Esophagus squamous epithelium (tissue), 4 donors: Measurements from ENCODE around the gene BAZ2B.

Experiments used
- CTCF ChIP-seq, 6 experiments: fragments of 450-650 bp in 4 of 6; fragments of 200-600 bp in 2 of 6; sonication (generic) in 2 of 6; IDR thresholded peaks; one replicate each; pipeline ENCODE4 v1.5.1; 2016 to 2019; ENCODE audit warnings: antibody characterized with exemption in 6 of 6, mild to moderate bottlenecking in 4 of 6, moderate library complexity in 4 of 6
- POLR2A ChIP-seq, 4 donors: fragments of 450-650 bp; IDR thresholded peaks; one replicate each; pipeline ENCODE4 v1.6.1; 2017; ENCODE audit warnings: antibody characterized with exemption in 4 of 4, mild to moderate bottlenecking in 4 of 4, moderate library complexity in 3 of 4

- no peak for TF ChIP-seq CTCF (IDR thresholded peaks at IDR 0.05)
- no peak for TF ChIP-seq POLR2A (IDR thresholded peaks at IDR 0.05)
These were observed 18.9 kb upstream of the BAZ2B start for GRCh38 chr2:159635006-159635789.
